Measurements from ENCODE around the gene SLC1A5. TPM values are rescaled to one million over a fixed set of nuclear protein-coding genes. Genes with fewer than 3 reads are reported as not detected.
A peak's percentile ranks its signal among the peaks of the same experiment; 100 is the strongest.

The SLC1A5 gene
- polyA plus RNA-seq, 3 donors: 34.6 to 64.9 (median 57.3) TPM

DNA sequence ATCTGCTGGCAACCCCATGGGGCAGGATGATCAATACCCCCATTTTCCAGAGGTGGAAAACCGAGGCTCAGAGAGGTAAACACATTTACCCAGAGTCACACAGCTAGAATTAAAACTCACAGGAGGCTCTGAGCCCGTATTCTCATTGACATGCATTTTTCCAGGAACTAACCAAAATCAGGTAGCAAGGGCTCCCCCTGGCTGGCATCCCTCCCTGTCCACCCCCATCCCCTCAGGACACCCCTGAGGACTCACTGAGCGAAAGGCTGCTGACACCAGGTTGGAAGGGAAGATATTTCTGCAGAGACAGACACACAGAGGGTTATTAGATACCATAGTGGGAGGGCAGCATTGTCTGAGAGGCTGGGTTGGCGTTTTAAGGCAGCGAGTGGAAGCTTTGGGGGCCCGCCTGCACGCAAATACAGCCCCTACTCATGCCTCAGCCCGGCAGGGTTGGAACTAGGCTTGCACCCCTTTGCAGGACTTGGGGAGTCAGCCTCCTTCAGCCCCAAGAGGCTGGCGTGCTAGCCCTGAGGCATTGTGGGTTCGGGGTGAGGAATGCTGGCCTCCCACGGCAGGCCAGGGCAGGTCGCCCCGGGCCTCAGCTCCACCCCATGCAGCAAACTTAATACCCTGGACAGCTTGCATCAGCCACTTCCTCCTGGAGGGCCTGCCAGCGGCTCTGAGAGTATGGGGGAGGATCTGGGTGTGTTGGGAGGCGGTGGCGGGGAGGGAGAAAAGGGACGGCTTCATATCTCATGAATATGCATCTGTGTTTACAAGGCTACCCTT, 3.9 kb downstream of the SLC1A5 start:
- H3K27ac ChIP-seq (ENCODE audit: low read depth in 1 of 2, low read length in 2 of 2): peak overlapping the region; percentile 15 to 91
- H3K4me1 ChIP-seq (ENCODE audit: control insufficient read depth in 1 of 2, insufficient read depth in 2 of 2, low read length in 2 of 2): peaks cover 35 to 50% of the 10 kb centered on the region in 2 donors
- WGBS (ENCODE audit: insufficient coverage): 21% methylated on average over 9 of the region's 17 CpGs
- H3K4me1 Mint-ChIP-seq: peaks cover 42% of the 10 kb centered on the region
- H3K27ac Mint-ChIP-seq: peak overlapping the region; percentile 83 to 95 (median 94)
- no peak overlapping the region for H3K9ac ChIP-seq (ENCODE audit: insufficient read depth, low read length, poor library complexity, severe bottlenecking)
- peaks cover 36 to 47% of the 10 kb centered on the region in 2 donors for H3K36me3 ChIP-seq (replicated peaks in 1 of 2; ENCODE audit: control insufficient read depth in 1 of 2, insufficient read depth in 2 of 2, low read length in 2 of 2)
- peaks cover 70% of the 10 kb centered on the region for H3K79me2 ChIP-seq (ENCODE audit: insufficient read depth, low read length)
- H2AFZ ChIP-seq (ENCODE audit: insufficient read depth, low read depth, low read length, poor library complexity, severe bottlenecking): peak overlapping the region; percentile 23
- no peaks in the 10 kb centered on the region for H3K27me3 Mint-ChIP-seq (ENCODE audit: low read depth in 3 of 3)
- peaks cover 33 to 48% of the 10 kb centered on the region in 2 donors for H3K36me3 Mint-ChIP-seq
- peak; percentile 63 to 67 (median 67) for DNase-seq
- peak overlapping the region; percentile 98 for H3K4me2 ChIP-seq (replicated peaks; ENCODE audit: extremely low read depth, low read length, poor library complexity, severe bottlenecking)
- no peaks in the 10 kb centered on the region for H3K9me3 ChIP-seq (replicated peaks in 1 of 2; ENCODE audit: control insufficient read depth in 1 of 2, insufficient read depth in 1 of 2, low read length in 2 of 2)
- H4K20me1 ChIP-seq (ENCODE audit: insufficient read depth, low read length): peaks cover 62% of the 10 kb centered on the region
- TF ChIP-seq, protein P1, sequence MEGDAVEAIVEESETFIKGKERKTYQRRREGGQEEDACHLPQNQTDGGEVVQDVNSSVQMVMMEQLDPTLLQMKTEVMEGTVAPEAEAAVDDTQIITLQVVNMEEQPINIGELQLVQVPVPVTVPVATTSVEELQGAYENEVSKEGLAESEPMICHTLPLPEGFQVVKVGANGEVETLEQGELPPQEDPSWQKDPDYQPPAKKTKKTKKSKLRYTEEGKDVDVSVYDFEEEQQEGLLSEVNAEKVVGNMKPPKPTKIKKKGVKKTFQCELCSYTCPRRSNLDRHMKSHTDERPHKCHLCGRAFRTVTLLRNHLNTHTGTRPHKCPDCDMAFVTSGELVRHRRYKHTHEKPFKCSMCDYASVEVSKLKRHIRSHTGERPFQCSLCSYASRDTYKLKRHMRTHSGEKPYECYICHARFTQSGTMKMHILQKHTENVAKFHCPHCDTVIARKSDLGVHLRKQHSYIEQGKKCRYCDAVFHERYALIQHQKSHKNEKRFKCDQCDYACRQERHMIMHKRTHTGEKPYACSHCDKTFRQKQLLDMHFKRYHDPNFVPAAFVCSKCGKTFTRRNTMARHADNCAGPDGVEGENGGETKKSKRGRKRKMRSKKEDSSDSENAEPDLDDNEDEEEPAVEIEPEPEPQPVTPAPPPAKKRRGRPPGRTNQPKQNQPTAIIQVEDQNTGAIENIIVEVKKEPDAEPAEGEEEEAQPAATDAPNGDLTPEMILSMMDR (IDR thresholded peaks at IDR 0.05): peak; percentile 45
- peak overlapping the region; percentile 70 to 78 for H3K4me3 Mint-ChIP-seq
- intact Hi-C loops (cut with micrococcal nuclease): loop anchor here (5.0 kb wide), 2 partner anchors 68 to 328 kb away; partner anchors contain the start of genes AP2S1 (in 1 of the 2) and ZC3H4 (in 1 of the 2)
- H3K9me3 Mint-ChIP-seq: no peaks in the 10 kb centered on the region
- no peaks in the 10 kb centered on the region for H3K27me3 ChIP-seq (ENCODE audit: control insufficient read depth in 2 of 2, insufficient read depth in 2 of 2, low read length in 2 of 2)
- H3K4me3 ChIP-seq (replicated peaks in 1 of 3; ENCODE audit: low read depth in 2 of 3, low read length in 3 of 3): peak overlapping the region; percentile 33 to 93 (median 34)

DNA sequence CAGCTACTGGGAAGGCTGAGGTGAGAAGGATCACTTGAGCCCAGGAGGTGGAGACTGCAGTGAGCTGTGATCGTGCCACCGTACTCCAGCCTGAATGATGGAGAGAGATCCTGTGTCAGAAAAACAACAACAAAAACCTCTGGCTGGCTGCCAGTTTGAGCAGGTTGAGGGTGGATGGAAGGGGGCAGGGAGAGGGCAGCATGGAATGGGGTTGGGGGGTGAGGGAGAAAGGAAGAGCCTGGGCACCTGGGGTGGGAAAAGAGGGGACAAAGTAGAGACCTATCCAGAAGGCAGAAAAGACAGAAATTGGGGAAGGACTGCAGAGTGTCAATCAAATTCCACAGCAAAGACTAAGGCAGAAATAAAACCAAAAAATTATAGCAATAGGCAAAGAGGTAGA, 4.7 kb downstream of the SLC1A5 start:
- intact Hi-C loops (cut with micrococcal nuclease): no loop called here
- peaks cover 45% of the 10 kb centered on the region for H3K4me1 Mint-ChIP-seq
- H3K36me3 Mint-ChIP-seq: peaks cover 37 to 56% of the 10 kb centered on the region in 2 donors
- peaks cover 70% of the 10 kb centered on the region for H3K79me2 ChIP-seq (ENCODE audit: insufficient read depth, low read length)
- peaks cover 38 to 55% of the 10 kb centered on the region in 2 donors for H3K36me3 ChIP-seq (replicated peaks in 1 of 2; ENCODE audit: control insufficient read depth in 1 of 2, insufficient read depth in 2 of 2, low read length in 2 of 2)
- WGBS (ENCODE audit: insufficient coverage): 93% methylated on average over 2 of the region's 2 CpGs
- no peaks in the 10 kb centered on the region for H3K9me3 Mint-ChIP-seq
- peak overlapping the region; percentile 98 for H3K4me2 ChIP-seq (replicated peaks; ENCODE audit: extremely low read depth, low read length, poor library complexity, severe bottlenecking)
- TF ChIP-seq, protein P1 (IDR thresholded peaks at IDR 0.05): no peak
- H3K4me1 ChIP-seq (ENCODE audit: control insufficient read depth in 1 of 2, insufficient read depth in 2 of 2, low read length in 2 of 2): peaks cover 38 to 53% of the 10 kb centered on the region in 2 donors
- no peaks in the 10 kb centered on the region for H3K9me3 ChIP-seq (replicated peaks in 1 of 2; ENCODE audit: control insufficient read depth in 1 of 2, insufficient read depth in 1 of 2, low read length in 2 of 2)
- H3K4me3 Mint-ChIP-seq: peak overlapping the region in 1 of 2 donors; percentile 70
- H3K4me3 ChIP-seq (replicated peaks in 1 of 3; ENCODE audit: low read depth in 2 of 3, low read length in 3 of 3): peak overlapping the region in 1 of 3 experiments; percentile 93
- no peak overlapping the region for H2AFZ ChIP-seq (ENCODE audit: insufficient read depth, low read depth, low read length, poor library complexity, severe bottlenecking)
- peaks cover 0 to 1% (median 0%) of the 10 kb centered on the region in 3 donors for H3K27me3 Mint-ChIP-seq (ENCODE audit: low read depth in 3 of 3)
- H4K20me1 ChIP-seq (ENCODE audit: insufficient read depth, low read length): peaks cover 66% of the 10 kb centered on the region
- peak overlapping the region in 3 of 7 donors; percentile 54 to 88 (median 81) for H3K27ac Mint-ChIP-seq
- H3K27ac ChIP-seq (ENCODE audit: low read depth in 1 of 2, low read length in 2 of 2): peak overlapping the region in 1 of 2 donors; percentile 91
- H3K27me3 ChIP-seq (ENCODE audit: control insufficient read depth in 2 of 2, insufficient read depth in 2 of 2, low read length in 2 of 2): no peaks in the 10 kb centered on the region
- no peak for DNase-seq
- H3K9ac ChIP-seq (ENCODE audit: insufficient read depth, low read length, poor library complexity, severe bottlenecking): no peak overlapping the region

All from CD14-positive monocyte (primary cell).